Left ventricle myocardium inferior (tissue), 1 donor: ENCODE results near the gene USP19. TPM values are rescaled to one million over a fixed set of nuclear protein-coding genes. Genes with fewer than 3 reads are reported as not detected.
A peak's percentile ranks its signal among the peaks of the same experiment; 100 is the strongest.

Source experiments
- DNase-seq: peaks from one replicate; pipeline ENCODE4 v3.0.0-alpha.2; 2020
- H3K27ac ChIP-seq: fragments of 200-600 bp; replicated peaks from 2 replicates; pipeline ENCODE4 v1.8.0; 2021
- H3K27me3 ChIP-seq: fragments of 200-600 bp; 2 replicates; pipeline ENCODE4 v1.8.0; 2021; ENCODE audit warnings: low read depth
- H3K36me3 ChIP-seq: fragments of 200-600 bp; 2 replicates; pipeline ENCODE4 v1.8.0; 2021
- H3K4me1 ChIP-seq: fragments of 200-600 bp; 2 replicates; pipeline ENCODE4 v1.8.0; 2021
- H3K4me3 ChIP-seq: fragments of 200-600 bp; 2 replicates; pipeline ENCODE4 v1.8.0; 2021; ENCODE audit warnings: mild to moderate bottlenecking, moderate library complexity
- H3K9me3 ChIP-seq: fragments of 200-600 bp; replicated peaks from 2 replicates; pipeline ENCODE4 v1.8.0; 2021
- intact Hi-C: fragments of 100-400 bp; cut with micrococcal nuclease; formaldehyde crosslinking; loops from one replicate; pipeline ENCODE4 v1.11.0; 2022
- total RNA-seq: library from RNA; stranded (reverse); fragmentation: NEBNext Ultra II Directional; extraction: Animal tissue kit (Norgen Biotek cat#: 25700); gene quantifications from one replicate; pipeline ENCODE4 v1.2.1, GENCODE V29; 2021
- TF ChIP-seq, protein P1 (sequence below): fragments of 200-600 bp; IDR thresholded peaks from 2 replicates; pipeline ENCODE4 v1.8.0; 2021; ENCODE audit warnings: antibody characterized with exemption, mild to moderate bottlenecking, borderline replicate concordance
- donor health status: DM: no; HTN: yes; CAD: no; lungs with severe emphysema.

The USP19 gene
- total RNA-seq, 1 donor from 2014 or later, result 62.5 TPM

GRCh38 chr3:49140080-49140479 is 19.5 kb upstream of the USP19 start:
- no peak for DNase-seq
- intact Hi-C loops, result no loop called here

DNA sequence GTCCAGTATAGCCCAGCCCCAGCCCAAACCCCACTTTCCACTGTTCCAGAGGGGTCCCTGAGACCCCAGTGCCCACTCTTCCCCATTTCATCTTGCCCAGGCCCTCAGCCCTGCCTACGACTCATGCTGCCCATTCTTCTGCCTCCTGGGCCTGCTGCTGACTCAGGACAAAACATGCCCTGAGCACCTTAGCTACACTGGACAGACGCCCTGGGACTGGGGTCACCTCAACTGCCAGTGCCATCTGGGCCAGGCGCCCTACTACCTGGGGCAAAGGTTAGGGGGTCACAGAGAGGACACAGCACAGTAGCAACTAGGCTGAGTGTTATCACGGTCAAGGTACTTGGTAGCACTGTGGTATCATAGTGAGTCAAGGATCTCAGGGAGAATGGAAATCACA is 14.9 kb upstream of the USP19 start:
- H3K9me3 ChIP-seq, result no peaks in the 10 kb centered on the region
- TF ChIP-seq, protein P1, sequence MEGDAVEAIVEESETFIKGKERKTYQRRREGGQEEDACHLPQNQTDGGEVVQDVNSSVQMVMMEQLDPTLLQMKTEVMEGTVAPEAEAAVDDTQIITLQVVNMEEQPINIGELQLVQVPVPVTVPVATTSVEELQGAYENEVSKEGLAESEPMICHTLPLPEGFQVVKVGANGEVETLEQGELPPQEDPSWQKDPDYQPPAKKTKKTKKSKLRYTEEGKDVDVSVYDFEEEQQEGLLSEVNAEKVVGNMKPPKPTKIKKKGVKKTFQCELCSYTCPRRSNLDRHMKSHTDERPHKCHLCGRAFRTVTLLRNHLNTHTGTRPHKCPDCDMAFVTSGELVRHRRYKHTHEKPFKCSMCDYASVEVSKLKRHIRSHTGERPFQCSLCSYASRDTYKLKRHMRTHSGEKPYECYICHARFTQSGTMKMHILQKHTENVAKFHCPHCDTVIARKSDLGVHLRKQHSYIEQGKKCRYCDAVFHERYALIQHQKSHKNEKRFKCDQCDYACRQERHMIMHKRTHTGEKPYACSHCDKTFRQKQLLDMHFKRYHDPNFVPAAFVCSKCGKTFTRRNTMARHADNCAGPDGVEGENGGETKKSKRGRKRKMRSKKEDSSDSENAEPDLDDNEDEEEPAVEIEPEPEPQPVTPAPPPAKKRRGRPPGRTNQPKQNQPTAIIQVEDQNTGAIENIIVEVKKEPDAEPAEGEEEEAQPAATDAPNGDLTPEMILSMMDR, result no peak
- intact Hi-C loops, result no loop called here
- no peak for DNase-seq
- H3K36me3 ChIP-seq, result peaks cover 8% of the 10 kb centered on the region
- no peak overlapping the region for H3K4me3 ChIP-seq
- H3K27me3 ChIP-seq, result peaks cover 7% of the 10 kb centered on the region
- no peak overlapping the region for H3K27ac ChIP-seq
- peaks cover 42% of the 10 kb centered on the region for H3K4me1 ChIP-seq

More at GRCh38 chr3:49140080-49140479, 19.5 kb upstream of the USP19 start:
- Histone ChIP-seq H3K4me3 (no peak overlapping the region), H3K9me3 (peaks cover 7% of the 10 kb centered on the region), H3K27ac (no peak overlapping the region), H3K36me3 (no peaks in the 10 kb centered on the region), H3K4me1 (no peaks in the 10 kb centered on the region), H3K27me3 (peaks cover 7% of the 10 kb centered on the region)
- TF ChIP-seq, protein P1, result no peak

DNA sequence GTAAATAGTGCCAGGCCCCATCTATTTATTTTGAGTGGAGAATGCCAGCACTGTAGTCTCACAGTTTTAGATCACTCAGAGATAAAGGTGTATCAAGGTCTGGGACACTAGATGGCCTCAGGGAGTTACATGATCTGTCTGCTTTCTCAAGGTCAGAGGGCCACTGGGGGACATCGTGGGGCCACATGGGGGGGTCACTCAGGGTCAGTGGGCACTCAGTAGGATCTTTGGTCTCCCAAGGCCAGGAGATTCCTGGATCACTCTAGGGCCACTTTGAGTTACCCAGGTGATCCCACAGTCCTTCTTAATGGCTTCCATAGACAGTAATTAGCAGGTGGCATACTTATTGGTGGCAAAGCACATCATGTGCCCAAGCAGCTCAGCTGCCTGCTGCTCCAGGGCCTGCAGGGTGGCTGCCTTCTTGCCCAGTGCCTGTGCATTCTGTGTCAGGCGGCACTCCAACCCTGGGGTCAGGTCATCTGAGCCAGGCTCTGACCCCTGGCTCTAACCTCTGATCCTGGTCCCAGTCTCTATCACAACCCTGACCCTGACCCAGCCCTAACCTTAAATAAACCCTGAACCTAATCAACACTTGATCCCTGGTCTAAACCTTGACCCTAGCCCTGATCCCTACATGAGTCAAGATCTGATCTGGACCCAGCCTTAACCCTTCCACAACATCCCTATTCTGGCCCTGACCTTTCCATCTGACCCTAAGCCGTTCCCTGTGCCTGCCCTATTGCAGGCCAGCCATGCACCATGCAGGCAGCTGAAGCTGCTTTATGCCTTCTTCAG is 14.0 kb upstream of the USP19 start:
- Histone ChIP-seq H3K36me3 (peaks cover 16% of the 10 kb centered on the region), H3K4me1 (peaks cover 51% of the 10 kb centered on the region), H3K27me3 (peaks cover 3% of the 10 kb centered on the region), H3K27ac (peak overlapping the region; percentile 94), H3K4me3 (peak overlapping the region; percentile 93), H3K9me3 (no peaks in the 10 kb centered on the region)
- no peak for DNase-seq
- intact Hi-C loops, result no loop called here
- TF ChIP-seq, protein P1, result no peak

- intact Hi-C loops, result no loop called here
- TF ChIP-seq, protein P1, result no peak
- peak overlapping the region; percentile 93 for H3K4me3 ChIP-seq
- H3K4me1 ChIP-seq, result peaks cover 63% of the 10 kb centered on the region
- peaks cover 3% of the 10 kb centered on the region for H3K27me3 ChIP-seq
- peak; percentile 90 for DNase-seq
- no peaks in the 10 kb centered on the region for H3K9me3 ChIP-seq
- peak overlapping the region; percentile 94 for H3K27ac ChIP-seq
- H3K36me3 ChIP-seq, result peaks cover 29% of the 10 kb centered on the region
Measured at GRCh38 chr3:49133226-49133951, 12.8 kb upstream of the USP19 start.

- TF ChIP-seq, protein P1, result no peak
- intact Hi-C loops, result no loop called here
- no peaks in the 10 kb centered on the region for H3K9me3 ChIP-seq
- peaks cover 36% of the 10 kb centered on the region for H3K36me3 ChIP-seq
- peak within 1 kb of the TSS; percentile 94 for H3K27ac ChIP-seq
- H3K4me3 ChIP-seq, result peak within 1 kb of the TSS; percentile 93
- DNase-seq, result peak; percentile 84
- H3K4me1 ChIP-seq, result peaks cover 65% of the 10 kb centered on the region
- H3K27me3 ChIP-seq, result no peaks in the 10 kb centered on the region
Measured at GRCh38 chr3:49132437-49133225, 12.0 kb upstream of the USP19 start, which contains the start of gene LAMB2. Gene LAMB2 (minus strand): TSS chr3:49133050. CDS start chr3:49132867, 183 bp downstream.
